H1 (cell line): ENCODE results near the gene PLA2G4D. TPM values are rescaled to one million over a fixed set of nuclear protein-coding genes. Genes with fewer than 3 reads are reported as not detected.

ENCODE experiments used
- CTCF ChIA-PET: fragments of 300-600 bp; sonication (Branson Sonifier 250); formaldehyde crosslinking; loops from one replicate; lab custom pipeline; 2021; ENCODE audit not compliant: partially characterized antibody; lab: Charles Lee
- POLR2A ChIA-PET: fragments of 300-600 bp; sonication (Branson Sonifier 250); formaldehyde crosslinking; loops from one replicate; lab custom pipeline; 2021; ENCODE audit warnings: inconsistent platforms; ENCODE audit not compliant: partially characterized antibody; lab: Charles Lee
- DNase-seq, 2 experiments: peaks; one replicate each; pipeline versions ENCODE4 v3.0.0 to v3.0.0-alpha.2; 2010 to 2022; ENCODE audit warnings: low spot score in 2 of 2, low read depth in 1 of 2, mixed read lengths in 1 of 2
- FAIRE-seq: peaks from 2 replicates; lab custom pipeline; 2011; peaks lifted over from hg19 to GRCh38; lab: Jason Lieb, UNC
- H2AFZ ChIP-seq: 2 replicates; pipeline ENCODE4 v1.8.1; 2012; ENCODE audit warnings: low read length, inconsistent platforms
- H2AK5ac ChIP-seq: 2 replicates; pipeline ENCODE4 v1.6.1; 2013; ENCODE audit warnings: low read depth, low read length
- H2BK120ac ChIP-seq: replicated peaks from 2 replicates; pipeline ENCODE3; 2013; ENCODE audit warnings: low read depth, low read length, inconsistent platforms
- H2BK12ac ChIP-seq: 2 replicates; pipeline ENCODE4 v1.6.1; 2013; ENCODE audit warnings: low read depth, low read length
- H2BK15ac ChIP-seq: 2 replicates; pipeline ENCODE4 v1.6.1; 2013; ENCODE audit warnings: low read length
- H2BK20ac ChIP-seq: 2 replicates; pipeline ENCODE4 v1.6.1; 2013; ENCODE audit warnings: low read length
- H2BK5ac ChIP-seq: 2 replicates; pipeline ENCODE4 v1.6.1; 2013; ENCODE audit warnings: low read depth, low read length
- H3K14ac ChIP-seq: 2 replicates; pipeline ENCODE4 v1.6.1; 2013; ENCODE audit warnings: inconsistent platforms; ENCODE audit not compliant: insufficient read length
- H3K18ac ChIP-seq: 2 replicates; pipeline ENCODE4 v1.6.1; 2013; ENCODE audit warnings: low read length; ENCODE audit errors: extremely low read depth
- H3K23ac ChIP-seq: 2 replicates; pipeline ENCODE4 v1.6.1; 2013; ENCODE audit warnings: inconsistent platforms; ENCODE audit not compliant: insufficient read length
- H3K23me2 ChIP-seq: 2 replicates; pipeline ENCODE4 v1.6.1; 2013; ENCODE audit warnings: low read depth, low read length
- H3K27ac ChIP-seq: 2 replicates; pipeline ENCODE4 v1.6.1; 2011; ENCODE audit warnings: low read depth, low read length, inconsistent platforms
- H3K27me3 ChIP-seq, 4 experiments: replicated peaks in 1 of 4; 1 replicate in 1 of 4; 2 replicates in 3 of 4; pipeline versions ENCODE4 v1.6.1 to v1.8.1; 2011 to 2013; ENCODE audit warnings: low read length in 3 of 4, mild to moderate bottlenecking in 3 of 4, inconsistent platforms in 2 of 4, mixed read lengths in 2 of 4, moderate library complexity in 1 of 4; ENCODE audit not compliant: control insufficient read depth in 3 of 4, insufficient read depth in 3 of 4; ENCODE audit errors: extremely low read depth in 1 of 4
- H3K36me3 ChIP-seq, 4 experiments: 2 replicates each; pipeline versions ENCODE4 v1.6.1 to v1.8.1; 2011 to 2013; ENCODE audit warnings: mild to moderate bottlenecking in 4 of 4, low read length in 3 of 4, moderate library complexity in 2 of 4, control low read depth in 1 of 4, inconsistent platforms in 1 of 4; ENCODE audit not compliant: insufficient read depth in 4 of 4, control insufficient read depth in 2 of 4
- H3K4ac ChIP-seq: replicated peaks from 2 replicates; pipeline ENCODE3; 2013; ENCODE audit warnings: low read length, low read depth, mixed read lengths, inconsistent platforms; ENCODE audit not compliant: insufficient read length
- H3K4me1 ChIP-seq, 4 experiments: replicated peaks in 1 of 4; 1 replicate in 1 of 4; 2 replicates in 3 of 4; pipeline versions ENCODE4 v1.6.1 to v1.8.1; 2011 to 2013; ENCODE audit warnings: low read length in 3 of 4, inconsistent platforms in 2 of 4, mixed read lengths in 1 of 4; ENCODE audit not compliant: insufficient read depth in 4 of 4, control insufficient read depth in 3 of 4
- H3K4me2 ChIP-seq, 2 experiments: 2 replicates each; pipeline versions ENCODE4 v1.6.1 to v1.8.1; 2011 to 2013; ENCODE audit warnings: low read depth in 2 of 2, low read length in 2 of 2, control low read depth in 1 of 2, inconsistent platforms in 1 of 2, mild to moderate bottlenecking in 1 of 2; ENCODE audit not compliant: insufficient read depth in 1 of 2
- H3K4me3 ChIP-seq, 4 experiments: fragments of 200-600, 300-600 bp in 1 of 4; sonication (generic), shearing (Covaris generic), sonication (Bioruptor Twin) in 1 of 4; 2 replicates each; pipeline versions ENCODE4 v1.5.1 to v1.8.1; 2011 to 2016; ENCODE audit warnings: low read length in 4 of 4, low read depth in 3 of 4, control low read depth in 2 of 4, inconsistent platforms in 2 of 4, mild to moderate bottlenecking in 2 of 4, mixed read lengths in 1 of 4, moderate library complexity in 1 of 4; ENCODE audit not compliant: insufficient read depth in 2 of 4; ENCODE audit errors: extremely low read depth in 1 of 4
- H3K56ac ChIP-seq: replicated peaks from 2 replicates; pipeline ENCODE3; 2013; ENCODE audit warnings: low read depth, mild to moderate bottlenecking, mixed read lengths, low read length, inconsistent platforms; ENCODE audit not compliant: insufficient read length
- H3K79me1 ChIP-seq: 2 replicates; pipeline ENCODE4 v1.6.1; 2013; ENCODE audit warnings: low read depth, low read length, control low read depth
- H3K79me2 ChIP-seq, 2 experiments: 2 replicates each; pipeline versions ENCODE4 v1.6.1 to v1.8.1; 2012 to 2013; ENCODE audit warnings: low read length in 2 of 2, mild to moderate bottlenecking in 2 of 2, inconsistent platforms in 1 of 2; ENCODE audit not compliant: insufficient read depth in 2 of 2, control insufficient read depth in 1 of 2
- H3K9ac ChIP-seq, 4 experiments: replicated peaks in 1 of 4; 1 replicate in 1 of 4; 2 replicates in 3 of 4; pipeline versions ENCODE4 v1.6.1 to v1.8.1; 2011 to 2013; ENCODE audit warnings: low read depth in 3 of 4, low read length in 3 of 4, control low read depth in 2 of 4, mild to moderate bottlenecking in 2 of 4, moderate library complexity in 2 of 4, inconsistent platforms in 1 of 4; ENCODE audit errors: extremely low read depth in 1 of 4
- H3K9me3 ChIP-seq, 2 experiments: 2 replicates each; pipeline versions ENCODE4 v1.6.1 to v1.8.1; 2012 to 2013; ENCODE audit warnings: mild to moderate bottlenecking in 2 of 2, moderate library complexity in 2 of 2, control low read depth in 1 of 2, inconsistent platforms in 1 of 2, low read depth in 1 of 2, low read length in 1 of 2, mixed read lengths in 1 of 2; ENCODE audit not compliant: insufficient read depth in 2 of 2
- H4K20me1 ChIP-seq, 2 experiments: replicated peaks in 1 of 2; 2 replicates each; pipeline versions ENCODE3 to v1.8.1; 2011 to 2013; ENCODE audit warnings: inconsistent platforms in 2 of 2, low read length in 2 of 2, mild to moderate bottlenecking in 1 of 2; ENCODE audit not compliant: insufficient read depth in 2 of 2, control insufficient read depth in 1 of 2
- H4K5ac ChIP-seq: 2 replicates; pipeline ENCODE4 v1.6.1; 2013; ENCODE audit warnings: low read length, low read depth, mixed read lengths, inconsistent platforms; ENCODE audit not compliant: insufficient read length
- H4K8ac ChIP-seq: 2 replicates; pipeline ENCODE4 v1.8.0; 2013; ENCODE audit warnings: mild to moderate bottlenecking, moderate library complexity, low read length, inconsistent platforms; ENCODE audit not compliant: insufficient read depth; ENCODE audit errors: extremely low read depth
- H4K91ac ChIP-seq: replicated peaks from 2 replicates; pipeline ENCODE3; 2013; ENCODE audit warnings: low read length, mixed read lengths, inconsistent platforms; ENCODE audit not compliant: insufficient read length
- EP300 ChIP-seq, 2 experiments: IDR thresholded peaks; 1 replicate in 1 of 2; 2 replicates in 1 of 2; pipeline ENCODE4 v1.6.1; 2011 to 2012; ENCODE audit warnings: low read depth in 2 of 2, low read length in 2 of 2, mild to moderate bottlenecking in 2 of 2, borderline replicate concordance in 1 of 2, inconsistent platforms in 1 of 2, moderate library complexity in 1 of 2
- JUND ChIP-seq: IDR thresholded peaks from 2 replicates; pipeline ENCODE4 v1.6.1; 2011; ENCODE audit warnings: mild to moderate bottlenecking, improper control_type of control experiment, low read length
- KDM5A ChIP-seq: fragments of 200-600 bp; IDR thresholded peaks from 2 replicates; pipeline ENCODE4 v1.7.1; 2012; ENCODE audit warnings: mild to moderate bottlenecking, low read length, inconsistent platforms, mixed read lengths
- MAX ChIP-seq: IDR thresholded peaks from 2 replicates; pipeline ENCODE4 v1.6.1; 2012; ENCODE audit warnings: inconsistent platforms
- NANOG ChIP-seq: IDR thresholded peaks from 2 replicates; pipeline ENCODE4 v1.6.1; 2011; ENCODE audit warnings: low read length, low read depth, mild to moderate bottlenecking, inconsistent platforms; ENCODE audit not compliant: insufficient read depth, poor library complexity, severe bottlenecking
- RXRA ChIP-seq: IDR thresholded peaks from 2 replicates; pipeline ENCODE4 v1.6.1; 2011; ENCODE audit warnings: low read depth, mild to moderate bottlenecking, low read length, moderate library complexity; ENCODE audit not compliant: insufficient read depth
- SIN3A ChIP-seq, 2 experiments: IDR thresholded peaks in 1 of 2; conservative IDR thresholded peaks in 1 of 2; 2 replicates each; pipeline ENCODE4 v1.6.1; 2011 to 2012; ENCODE audit warnings: low read length in 2 of 2, improper control_type of control experiment in 1 of 2, low read depth in 1 of 2, mild to moderate bottlenecking in 1 of 2
- SRF ChIP-seq: IDR thresholded peaks from 2 replicates; pipeline ENCODE4 v1.6.1; 2011; ENCODE audit warnings: mild to moderate bottlenecking, low read depth, low read length, moderate library complexity
- TEAD4 ChIP-seq: IDR thresholded peaks from 2 replicates; pipeline ENCODE4 v1.6.1; 2012; ENCODE audit warnings: low read depth, low read length, inconsistent platforms, mixed read lengths
- WGBS, 2 experiments: shearing (Covaris generic) in 1 of 2; methylation state at CpG; one replicate each; pipeline versions ENCODE4 v1.1.6 to v1.1.7; 2013 to 2015; ENCODE audit warnings: low lambda C conversion rate in 2 of 2, mixed read lengths in 2 of 2, inconsistent platforms in 1 of 2, low coverage in 1 of 2, missing lambda C conversion rate in 1 of 2; ENCODE audit not compliant: insufficient replicate concordance in 2 of 2, insufficient coverage in 1 of 2, insufficient read length in 1 of 2; ENCODE audit errors: extremely low coverage in 1 of 2, missing lambda C conversion rate in 1 of 2; 5-methylcytosine and 5-hydroxymethylcytosine counted together
- polyA plus RNA-seq, 7 experiments: library from polyadenylated mRNA; depleted of rRNA in 3 of 7; stranded (reverse) in 5 of 7; unstranded in 2 of 7; fragments of >200 nt in 5 of 7; fragments of 200-250 nt in 2 of 7; gene quantifications; 1 replicate in 5 of 7; 2 replicates in 1 of 7; 4 replicates in 1 of 7; pipeline versions ENCODE4 v1.2.1 to v1.2.3, GENCODE V29; 2011 to 2013; ENCODE audit warnings: missing spikeins in 2 of 7, mixed read lengths in 2 of 7
- total RNA-seq: library from RNA; stranded (reverse); fragmentation: NEBNext Ultra II Directional; extraction: Animal tissue kit (Norgen Biotek cat#: 25700); gene quantifications from 2 replicates; pipeline ENCODE4 v1.2.1, GENCODE V29; 2021
- TF ChIP-seq, protein P1 (sequence below): IDR thresholded peaks from 2 replicates; pipeline ENCODE4 v1.6.1; 2012; ENCODE audit warnings: low read length, inconsistent platforms

The PLA2G4D gene
- total and polyA plus RNA-seq, 2 of the 8 experiments (the other 6 are each of a cell fraction or from before 2014, with no cell fraction given) = 0.07 to 0.18 TPM

GRCh38 chr15:42033214-42033873 lies 61.0 kb downstream of the PLA2G4D start:
- no peaks in the 10 kb centered on the region for H3K27me3 ChIP-seq
- no peak overlapping the region for H2BK120ac ChIP-seq
- ChIA-PET CTCF (interaction anchor here (0.7 kb wide), 1 partner anchor 22 kb away, joined by 3 read pairs; no protein-coding TSS in a partner anchor), POLR2A (no interaction called here)
- H3K9ac ChIP-seq = no peak overlapping the region
- H2BK15ac ChIP-seq = no peak overlapping the region
- H2BK12ac ChIP-seq = 0 out of 2 replicates have a peak overlapping the region, but pooled peaks have one; percentile 35
- no peak for FAIRE-seq
- H4K5ac ChIP-seq = no peak overlapping the region
- no peak for DNase-seq
- no peak overlapping the region for H3K56ac ChIP-seq
- no peak overlapping the region for H4K91ac ChIP-seq
- 98% methylated on average over 3 of the region's 3 CpGs; no CpG with 5 or more reads in 1 of the 2 experiments for WGBS, 2 experiments
- no peak overlapping the region for H3K14ac ChIP-seq
- 0 out of 2 replicates have a peak, but pooled peaks cover 3% of the 10 kb centered on the region for H3K23me2 ChIP-seq
- H3K4me3 ChIP-seq = no peak overlapping the region
- no peak overlapping the region for H3K23ac ChIP-seq
- H3K27ac ChIP-seq = no peak overlapping the region
- H2AK5ac ChIP-seq = no peak overlapping the region
- no peaks in the 10 kb centered on the region for H3K79me2 ChIP-seq
- H2BK5ac ChIP-seq = no peak overlapping the region
- no peaks in the 10 kb centered on the region for H3K79me1 ChIP-seq
- no peak overlapping the region for H3K4me2 ChIP-seq
- no peaks in the 10 kb centered on the region for H3K36me3 ChIP-seq
- H3K4me1 ChIP-seq = peaks cover 2 to 4% (median 3%) of the 10 kb centered on the region in 4 experiments; a peak in 5 of 7 replicates
- H4K8ac ChIP-seq = no peak overlapping the region
- H4K20me1 ChIP-seq = no peaks in the 10 kb centered on the region
- no peak overlapping the region for H3K4ac ChIP-seq
- peaks cover 0 to 6% of the 10 kb centered on the region in 2 experiments; a peak in 1 of 4 replicates for H3K9me3 ChIP-seq
- no peak overlapping the region; the same call in 1 of the 2 replicates for H3K18ac ChIP-seq
- H2BK20ac ChIP-seq = no peak overlapping the region
- H2AFZ ChIP-seq = no peak overlapping the region
- TF ChIP-seq KDM5A = no peak
- no peak for TF ChIP-seq JUND
- TF ChIP-seq RXRA = no peak
- TF ChIP-seq, protein P1, sequence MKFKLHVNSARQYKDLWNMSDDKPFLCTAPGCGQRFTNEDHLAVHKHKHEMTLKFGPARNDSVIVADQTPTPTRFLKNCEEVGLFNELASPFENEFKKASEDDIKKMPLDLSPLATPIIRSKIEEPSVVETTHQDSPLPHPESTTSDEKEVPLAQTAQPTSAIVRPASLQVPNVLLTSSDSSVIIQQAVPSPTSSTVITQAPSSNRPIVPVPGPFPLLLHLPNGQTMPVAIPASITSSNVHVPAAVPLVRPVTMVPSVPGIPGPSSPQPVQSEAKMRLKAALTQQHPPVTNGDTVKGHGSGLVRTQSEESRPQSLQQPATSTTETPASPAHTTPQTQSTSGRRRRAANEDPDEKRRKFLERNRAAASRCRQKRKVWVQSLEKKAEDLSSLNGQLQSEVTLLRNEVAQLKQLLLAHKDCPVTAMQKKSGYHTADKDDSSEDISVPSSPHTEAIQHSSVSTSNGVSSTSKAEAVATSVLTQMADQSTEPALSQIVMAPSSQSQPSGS = no peak
- TF ChIP-seq SIN3A (conservative IDR thresholded peaks at IDR 0.05 in 1 of 2, IDR thresholded peaks at IDR 0.05 in 1 of 2; ENCODE audit: low read depth in 1 of 2, low read length in 2 of 2) = no peak
- no peak for TF ChIP-seq MAX
- no peak for TF ChIP-seq SRF
- no peak for TF ChIP-seq NANOG
- TF ChIP-seq EP300 (IDR thresholded peaks at IDR 0.05; ENCODE audit: borderline replicate concordance in 1 of 2, low read depth in 2 of 2, low read length in 2 of 2) = no peak
- TF ChIP-seq TEAD4 = no peak
